Neural cell (in vitro differentiated cells): ENCODE measurements around the gene COL27A1. TPM values are rescaled to one million over a fixed set of nuclear protein-coding genes. Genes with fewer than 3 reads are reported as not detected.

Experiments used
- H2AFZ ChIP-seq: fragments of 200-600, 300-800 bp; sonication (generic), shearing (Covaris generic); 2 replicates; pipeline ENCODE4 v1.6.0; 2014; ENCODE audit warnings: low read depth, mild to moderate bottlenecking, antibody characterized with exemption, low read length, moderate library complexity
- H3F3A ChIP-seq: fragments of 200-600 bp; shearing (Covaris generic); 2 replicates; pipeline ENCODE4 v1.6.1; 2016; ENCODE audit warnings: mild to moderate bottlenecking, moderate library complexity, mixed read lengths, antibody characterized with exemption, low read length; ENCODE audit not compliant: insufficient read depth, poor library complexity, severe bottlenecking
- H3K27ac ChIP-seq: fragments of 200-600, 300-800 bp; sonication (generic), shearing (Covaris generic); 2 replicates; pipeline ENCODE4 v1.5.1; 2014; ENCODE audit warnings: mild to moderate bottlenecking, low read length, moderate library complexity
- H3K27me3 ChIP-seq: fragments of 300-800, 200-600 bp; sonication (generic), shearing (Covaris generic); 2 replicates; pipeline ENCODE4 v1.6.0; 2014; ENCODE audit warnings: mild to moderate bottlenecking, low read depth, low read length, moderate library complexity; ENCODE audit not compliant: insufficient read depth
- H3K36me3 ChIP-seq: fragments of 300-800, 200-600 bp; sonication (generic), shearing (Covaris generic); 2 replicates; pipeline ENCODE4 v1.5.1; 2014; ENCODE audit warnings: mild to moderate bottlenecking, antibody characterized with exemption, low read length, moderate library complexity; ENCODE audit not compliant: insufficient read depth
- H3K4me2 ChIP-seq: fragments of 300-800, 200-600 bp; sonication (generic), shearing (Covaris generic); 2 replicates; pipeline ENCODE4 v1.6.0; 2014; ENCODE audit warnings: mild to moderate bottlenecking, low read length
- H3K4me3 ChIP-seq: fragments of 300-800, 200-600 bp; sonication (generic), shearing (Covaris generic); 2 replicates; pipeline ENCODE4 v1.5.1; 2014; ENCODE audit warnings: mild to moderate bottlenecking, low read length, moderate library complexity
- H3K79me2 ChIP-seq: fragments of 200-600 bp; shearing (Covaris generic); replicated peaks from 2 replicates; pipeline ENCODE4 v1.6.0; 2014; ENCODE audit warnings: mild to moderate bottlenecking, low read length, moderate library complexity; ENCODE audit not compliant: insufficient read depth
- H3K9ac ChIP-seq: fragments of 300-800, 200-600 bp; sonication (generic), shearing (Covaris generic); 2 replicates; pipeline ENCODE4 v1.6.1; 2016; ENCODE audit warnings: mild to moderate bottlenecking, low read length, mixed read lengths
- H3K9me2 ChIP-seq: fragments of 200-600 bp; shearing (Covaris generic); 2 replicates; pipeline ENCODE4 v1.6.1; 2016; ENCODE audit warnings: mild to moderate bottlenecking, low read length, mixed read lengths; ENCODE audit not compliant: insufficient read depth
- H3K9me3 ChIP-seq: fragments of 200-600, 300-800 bp; sonication (generic), shearing (Covaris generic); 2 replicates; pipeline ENCODE4 v1.6.1; 2016; ENCODE audit warnings: mild to moderate bottlenecking, mixed run types, low read length, moderate library complexity, mixed read lengths
- H4K20me1 ChIP-seq: fragments of 200-600 bp; shearing (Covaris generic); 2 replicates; pipeline ENCODE4 v1.6.1; 2016; ENCODE audit warnings: mild to moderate bottlenecking, mixed run types; ENCODE audit not compliant: insufficient read depth
- EP300 ChIP-seq: fragments of 450-650 bp; conservative IDR thresholded peaks from 2 replicates; pipeline ENCODE4 v1.6.1; 2014; ENCODE audit warnings: antibody characterized with exemption, mild to moderate bottlenecking, moderate library complexity; ENCODE audit not compliant: poor library complexity, severe bottlenecking
- EZH2 ChIP-seq: fragments of 200-600, 300-800 bp; shearing (Covaris generic), sonication (generic); IDR thresholded peaks from 2 replicates; pipeline ENCODE4 v1.6.1; 2014; ENCODE audit warnings: antibody characterized with exemption, low read length, borderline replicate concordance, mild to moderate bottlenecking; ENCODE audit not compliant: insufficient read depth, poor library complexity, severe bottlenecking
- MXI1 ChIP-seq: fragments of 450-650 bp; conservative IDR thresholded peaks from 2 replicates; pipeline ENCODE4 v1.6.1; 2014; ENCODE audit warnings: antibody characterized with exemption, mild to moderate bottlenecking; ENCODE audit not compliant: poor library complexity, severe bottlenecking
- POLR2AphosphoS5 ChIP-seq: IDR thresholded peaks from 2 replicates; pipeline ENCODE4 v1.6.1; 2012
- RAD21 ChIP-seq: fragments of 450-650 bp; conservative IDR thresholded peaks from 2 replicates; pipeline ENCODE4 v1.6.1; 2014; ENCODE audit warnings: antibody characterized with exemption, mild to moderate bottlenecking, moderate library complexity
- SMC3 ChIP-seq: fragments of 450-650 bp; conservative IDR thresholded peaks from 2 replicates; pipeline ENCODE4 v1.6.1; 2014; ENCODE audit warnings: antibody characterized with exemption, mild to moderate bottlenecking, moderate library complexity; ENCODE audit not compliant: poor library complexity
- TAF1 ChIP-seq: IDR thresholded peaks from 2 replicates; pipeline ENCODE4 v1.6.1; 2012; ENCODE audit warnings: low read depth
- polyA plus RNA-seq: library from polyadenylated mRNA; depleted of rRNA; stranded (reverse); fragments of >200 nt; gene quantifications from 2 replicates; pipeline ENCODE4 v1.2.3, GENCODE V29; 2014
- TF ChIP-seq, protein P1 (sequence below): IDR thresholded peaks from 2 replicates; pipeline ENCODE4 v1.6.1; 2012; ENCODE audit warnings: borderline replicate concordance
- TF ChIP-seq, protein P2 (sequence below): fragments of 450-650 bp; IDR thresholded peaks from 2 replicates; pipeline ENCODE4 v1.5.1; 2014; ENCODE audit warnings: antibody characterized with exemption, mild to moderate bottlenecking, moderate library complexity; ENCODE audit not compliant: poor library complexity, severe bottlenecking

COL27A1 gene
- polyA plus RNA-seq, 1 donor from 2014 or later: 0.25 TPM

DNA sequence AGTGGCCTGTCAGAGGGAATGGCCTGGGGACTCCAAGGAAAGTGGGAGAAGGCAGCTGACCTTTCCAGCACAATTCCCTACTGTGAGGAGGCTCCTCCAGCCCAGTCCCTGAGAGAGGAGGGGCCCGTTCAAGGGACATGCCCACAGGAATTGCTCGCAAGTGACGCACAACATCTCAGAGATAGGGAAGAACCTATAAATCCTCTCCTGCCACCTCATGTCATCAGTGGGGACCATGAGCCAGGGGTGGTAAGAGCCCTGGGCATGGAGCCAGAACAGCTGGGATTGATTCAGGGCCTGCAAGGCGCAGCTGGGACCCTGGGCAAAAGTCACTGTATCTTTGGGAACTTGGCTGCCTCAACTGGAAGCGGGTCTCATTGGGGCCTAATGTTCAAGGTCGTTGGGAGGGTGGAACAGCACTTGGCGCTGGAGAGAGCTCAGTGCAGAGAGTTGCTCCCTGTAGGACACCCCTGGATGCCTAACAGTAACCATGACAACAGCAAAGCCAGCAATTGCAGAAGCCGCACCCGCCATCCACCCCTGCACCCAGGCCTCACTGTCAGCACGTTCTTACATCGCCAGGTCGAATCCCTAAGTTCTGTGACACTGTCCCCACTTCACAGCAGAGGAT, 126.3 kb downstream of the COL27A1 start:
- no peaks in the 10 kb centered on the region for H3K79me2 ChIP-seq
- H3K27ac ChIP-seq: no peak overlapping the region
- no peaks in the 10 kb centered on the region for H3K9me3 ChIP-seq
- H3K27me3 ChIP-seq: no peaks in the 10 kb centered on the region
- TF ChIP-seq EP300 (no peak), MXI1 (no peak), SMC3 (no peak), TAF1 (no peak), RAD21 (no peak), POLR2AphosphoS5 (no peak), EZH2 (no peak)
- TF ChIP-seq, protein P1, sequence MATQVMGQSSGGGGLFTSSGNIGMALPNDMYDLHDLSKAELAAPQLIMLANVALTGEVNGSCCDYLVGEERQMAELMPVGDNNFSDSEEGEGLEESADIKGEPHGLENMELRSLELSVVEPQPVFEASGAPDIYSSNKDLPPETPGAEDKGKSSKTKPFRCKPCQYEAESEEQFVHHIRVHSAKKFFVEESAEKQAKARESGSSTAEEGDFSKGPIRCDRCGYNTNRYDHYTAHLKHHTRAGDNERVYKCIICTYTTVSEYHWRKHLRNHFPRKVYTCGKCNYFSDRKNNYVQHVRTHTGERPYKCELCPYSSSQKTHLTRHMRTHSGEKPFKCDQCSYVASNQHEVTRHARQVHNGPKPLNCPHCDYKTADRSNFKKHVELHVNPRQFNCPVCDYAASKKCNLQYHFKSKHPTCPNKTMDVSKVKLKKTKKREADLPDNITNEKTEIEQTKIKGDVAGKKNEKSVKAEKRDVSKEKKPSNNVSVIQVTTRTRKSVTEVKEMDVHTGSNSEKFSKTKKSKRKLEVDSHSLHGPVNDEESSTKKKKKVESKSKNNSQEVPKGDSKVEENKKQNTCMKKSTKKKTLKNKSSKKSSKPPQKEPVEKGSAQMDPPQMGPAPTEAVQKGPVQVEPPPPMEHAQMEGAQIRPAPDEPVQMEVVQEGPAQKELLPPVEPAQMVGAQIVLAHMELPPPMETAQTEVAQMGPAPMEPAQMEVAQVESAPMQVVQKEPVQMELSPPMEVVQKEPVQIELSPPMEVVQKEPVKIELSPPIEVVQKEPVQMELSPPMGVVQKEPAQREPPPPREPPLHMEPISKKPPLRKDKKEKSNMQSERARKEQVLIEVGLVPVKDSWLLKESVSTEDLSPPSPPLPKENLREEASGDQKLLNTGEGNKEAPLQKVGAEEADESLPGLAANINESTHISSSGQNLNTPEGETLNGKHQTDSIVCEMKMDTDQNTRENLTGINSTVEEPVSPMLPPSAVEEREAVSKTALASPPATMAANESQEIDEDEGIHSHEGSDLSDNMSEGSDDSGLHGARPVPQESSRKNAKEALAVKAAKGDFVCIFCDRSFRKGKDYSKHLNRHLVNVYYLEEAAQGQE: no peak
- TF ChIP-seq, protein P2, sequence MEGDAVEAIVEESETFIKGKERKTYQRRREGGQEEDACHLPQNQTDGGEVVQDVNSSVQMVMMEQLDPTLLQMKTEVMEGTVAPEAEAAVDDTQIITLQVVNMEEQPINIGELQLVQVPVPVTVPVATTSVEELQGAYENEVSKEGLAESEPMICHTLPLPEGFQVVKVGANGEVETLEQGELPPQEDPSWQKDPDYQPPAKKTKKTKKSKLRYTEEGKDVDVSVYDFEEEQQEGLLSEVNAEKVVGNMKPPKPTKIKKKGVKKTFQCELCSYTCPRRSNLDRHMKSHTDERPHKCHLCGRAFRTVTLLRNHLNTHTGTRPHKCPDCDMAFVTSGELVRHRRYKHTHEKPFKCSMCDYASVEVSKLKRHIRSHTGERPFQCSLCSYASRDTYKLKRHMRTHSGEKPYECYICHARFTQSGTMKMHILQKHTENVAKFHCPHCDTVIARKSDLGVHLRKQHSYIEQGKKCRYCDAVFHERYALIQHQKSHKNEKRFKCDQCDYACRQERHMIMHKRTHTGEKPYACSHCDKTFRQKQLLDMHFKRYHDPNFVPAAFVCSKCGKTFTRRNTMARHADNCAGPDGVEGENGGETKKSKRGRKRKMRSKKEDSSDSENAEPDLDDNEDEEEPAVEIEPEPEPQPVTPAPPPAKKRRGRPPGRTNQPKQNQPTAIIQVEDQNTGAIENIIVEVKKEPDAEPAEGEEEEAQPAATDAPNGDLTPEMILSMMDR: no peak
- no peaks in the 10 kb centered on the region for H3K36me3 ChIP-seq
- no peaks in the 10 kb centered on the region for H3F3A ChIP-seq
- no peak overlapping the region for H3K4me2 ChIP-seq
- H3K9me2 ChIP-seq: no peaks in the 10 kb centered on the region
- no peak overlapping the region for H2AFZ ChIP-seq
- H4K20me1 ChIP-seq: no peaks in the 10 kb centered on the region
- no peak overlapping the region for H3K4me3 ChIP-seq
- no peak overlapping the region for H3K9ac ChIP-seq

DNA sequence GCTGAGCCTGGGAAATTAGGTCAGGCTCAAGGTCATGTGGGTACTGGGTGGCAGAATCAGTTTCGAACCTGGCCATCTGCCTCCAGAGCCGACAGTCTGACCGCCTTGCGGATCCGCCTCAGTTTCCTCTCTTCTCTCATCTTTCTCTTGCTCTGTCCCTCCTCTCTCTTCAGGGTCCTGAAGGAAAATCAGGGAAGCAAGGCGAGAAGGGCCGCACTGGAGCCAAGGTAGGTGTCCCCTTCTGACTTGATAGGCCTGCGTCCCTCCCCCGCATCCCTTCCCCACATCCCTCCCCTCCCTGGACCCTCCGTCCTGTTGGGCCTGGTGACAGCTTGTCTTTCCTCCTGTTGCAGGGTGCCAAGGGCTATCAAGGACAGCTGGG, 126.8 kb downstream of the COL27A1 start:
- TF ChIP-seq RAD21 (no peak), EZH2 (no peak), POLR2AphosphoS5 (no peak), TAF1 (no peak), EP300 (no peak)
- TF ChIP-seq, protein P2: no peak
- TF ChIP-seq, protein P1: no peak
- H3K27ac ChIP-seq: no peak overlapping the region
- H3K9ac ChIP-seq: no peak overlapping the region

More for the DNA sequence above, 126.8 kb downstream of the COL27A1 start:
- H3F3A ChIP-seq: no peaks in the 10 kb centered on the region
- no peaks in the 10 kb centered on the region for H3K79me2 ChIP-seq
- H4K20me1 ChIP-seq: no peaks in the 10 kb centered on the region
- no peaks in the 10 kb centered on the region for H3K9me2 ChIP-seq
- no peak overlapping the region for H3K4me3 ChIP-seq
- H2AFZ ChIP-seq: no peak overlapping the region
- H3K27me3 ChIP-seq: no peaks in the 10 kb centered on the region
- H3K4me2 ChIP-seq: no peak overlapping the region
- H3K9me3 ChIP-seq: no peaks in the 10 kb centered on the region
- no peaks in the 10 kb centered on the region for H3K36me3 ChIP-seq
